Cerebellar nuclear complex (tissue), 1 donor: Measurements from ENCODE around the gene TTK.
"Not testable (repeated sequence)": the region's sequence is repeated elsewhere in the genome, so short reads cannot be mapped to it uniquely, and the experiment has no call there.

Experiments
- DNase-seq, 2 experiments: peaks; one replicate each; lab custom pipeline; 2025; lab: John Stamatoyannopoulos, UW

Gene TTK

DNA sequence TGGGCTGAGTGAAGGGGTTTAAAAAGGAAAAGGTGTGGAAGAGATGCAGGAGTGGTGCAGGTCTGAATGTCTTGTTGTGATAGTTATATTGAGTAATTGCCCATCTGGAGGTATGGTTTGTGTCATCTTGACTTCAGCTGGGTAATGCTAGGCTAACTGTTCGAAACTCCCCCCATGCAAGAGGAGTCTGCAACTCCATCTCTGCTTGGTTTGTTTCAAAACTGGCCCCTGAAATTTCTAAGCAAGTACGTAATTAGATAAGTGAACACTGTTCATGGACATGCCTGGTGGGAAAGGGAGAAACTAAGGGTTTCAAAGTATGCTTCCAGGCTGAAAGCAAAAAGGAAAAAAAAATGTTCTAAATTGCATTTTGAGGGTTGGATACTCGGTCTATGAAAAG, 17.1 kb downstream of the TTK start:
- no peak for DNase-seq

DNA sequence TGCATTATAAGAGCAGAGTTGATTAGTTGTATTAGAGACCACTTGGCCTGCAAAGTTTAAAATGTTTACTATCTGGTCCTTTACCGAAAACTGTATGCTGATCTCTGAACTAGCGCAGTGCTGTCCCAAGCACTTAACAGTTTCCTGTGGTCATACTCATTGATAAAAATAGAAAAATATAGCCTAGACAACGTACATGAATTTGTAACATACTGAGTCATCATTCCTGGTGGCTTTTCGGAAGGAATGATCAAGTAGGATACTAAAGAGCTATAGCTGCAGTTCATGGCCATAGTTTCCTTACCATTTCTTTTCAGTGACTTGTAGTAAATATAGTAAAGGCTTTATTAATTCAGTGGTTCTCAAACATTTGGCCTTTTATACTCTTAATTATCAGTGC, 18.4 kb downstream of the TTK start:
- no peak for DNase-seq

DNA sequence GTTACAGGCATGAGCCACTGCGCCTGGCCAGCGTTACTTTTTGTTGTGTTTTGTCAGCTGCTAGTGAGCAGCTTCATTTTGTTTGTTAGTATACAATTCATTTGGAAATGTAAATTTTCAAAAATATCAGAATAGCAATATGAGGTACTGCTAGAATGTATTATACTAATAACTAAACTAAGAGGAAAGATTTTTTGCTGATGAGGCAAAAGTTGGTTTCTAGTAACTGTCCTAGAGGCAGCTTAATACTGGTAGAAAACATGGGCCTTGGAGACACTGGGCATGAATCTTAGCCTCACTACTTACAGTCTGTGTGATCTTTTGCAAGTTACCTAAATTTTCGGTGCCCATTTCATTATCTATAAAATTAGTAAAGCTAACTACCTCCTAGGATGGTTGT, 24.1 kb downstream of the TTK start:
- DNase-seq, result no peak

DNA sequence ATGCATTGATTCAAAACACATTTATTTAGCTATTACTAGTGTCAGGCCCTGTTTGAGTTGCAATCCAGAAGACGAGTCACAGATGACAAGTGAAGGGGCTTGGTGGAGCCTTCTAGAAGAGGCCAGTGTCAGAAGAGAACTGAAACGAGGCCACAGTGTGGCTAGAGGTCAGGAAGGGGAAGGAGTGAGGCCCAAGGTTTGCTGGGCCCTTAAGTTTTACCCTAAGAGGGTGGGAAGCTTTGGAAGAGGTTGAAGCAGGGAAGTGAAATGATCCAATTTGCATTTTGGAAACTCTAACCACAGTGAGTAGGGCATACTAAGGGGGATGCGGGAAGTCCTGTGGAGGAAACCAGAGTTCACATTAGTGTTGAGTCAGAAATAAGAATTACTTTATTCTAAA, 25.0 kb downstream of the TTK start:
- no peak for DNase-seq

DNA sequence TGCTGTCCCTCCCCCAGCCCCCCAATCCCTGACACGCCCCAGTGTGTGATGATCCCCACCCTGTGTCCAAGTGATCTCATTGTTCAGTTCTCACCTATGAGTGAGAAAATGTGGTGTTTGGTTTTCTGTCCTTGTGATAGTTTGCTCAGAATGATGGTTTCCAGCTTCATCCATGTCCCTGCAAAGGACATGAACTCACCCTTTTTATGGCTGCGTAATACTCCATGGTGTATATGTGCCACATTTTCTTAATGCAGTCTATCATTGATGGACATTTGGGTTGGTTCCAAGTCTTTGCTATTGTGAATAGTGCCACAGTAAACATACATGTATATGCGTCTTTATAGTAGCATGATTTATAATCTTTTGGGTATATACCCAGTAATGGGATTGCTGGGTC, 43.8 kb downstream of the TTK start:
- DNase-seq, result not testable (repeated sequence)

DNA sequence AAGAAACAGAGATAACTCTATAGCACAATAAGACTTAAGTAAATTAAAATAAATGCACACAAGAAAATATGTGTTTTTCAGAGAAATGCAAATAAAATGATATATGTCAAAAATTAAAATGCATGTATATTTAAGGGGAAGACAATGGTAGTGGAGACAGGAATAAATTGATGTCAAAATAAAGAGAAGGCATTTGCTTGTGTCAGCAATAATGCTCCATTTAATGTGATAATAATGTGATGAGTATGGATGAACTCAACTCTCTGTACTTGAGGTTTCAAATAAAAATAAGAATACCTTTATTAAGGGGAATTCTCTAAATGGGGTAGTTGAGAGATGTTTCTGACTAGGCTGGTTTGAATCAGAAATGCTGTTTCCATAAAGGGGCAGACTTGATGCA, 56.3 kb downstream of the TTK start:
- no peak for DNase-seq

DNA sequence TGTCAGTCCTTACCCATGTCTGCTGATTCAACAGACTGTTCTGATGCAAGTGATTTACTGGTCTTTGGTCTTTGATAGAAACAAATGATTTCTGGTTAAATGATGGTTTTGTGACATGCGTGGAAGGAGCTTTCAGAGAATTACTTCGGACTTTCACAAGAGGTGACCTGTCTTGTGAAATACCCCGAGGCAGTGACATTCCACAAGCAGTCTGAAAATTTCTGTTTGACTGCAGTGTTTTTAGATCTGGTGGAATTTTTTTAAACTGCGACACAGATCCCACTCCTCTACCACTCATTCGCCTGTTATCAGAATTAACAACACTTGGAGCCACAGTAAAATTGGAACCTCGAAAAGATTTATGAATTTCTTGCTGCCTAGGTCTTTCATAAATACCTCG, 63.7 kb downstream of the TTK start:
- DNase-seq, result not testable (repeated sequence)

DNA sequence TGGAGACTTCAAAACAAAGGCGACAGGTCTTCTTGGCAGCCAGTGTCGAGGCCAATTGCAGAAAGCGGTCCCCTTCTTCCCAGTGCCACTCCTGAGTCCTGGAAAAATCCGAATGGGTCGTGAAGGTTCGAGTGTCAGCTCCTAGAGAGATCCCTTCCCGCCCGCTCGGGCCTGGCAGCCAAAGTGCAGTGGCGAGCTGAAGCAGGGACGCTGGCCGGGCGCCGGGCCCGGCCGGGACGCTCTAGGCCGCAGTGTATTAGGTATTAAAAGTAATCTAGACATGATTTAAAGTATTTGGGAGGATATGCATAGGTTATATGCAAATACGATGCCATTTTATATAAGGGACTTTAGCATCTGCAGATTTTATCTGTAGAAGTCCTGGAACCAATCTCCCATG, 66.0 kb downstream of the TTK start:
- DNase-seq, result not testable (repeated sequence)

DNA sequence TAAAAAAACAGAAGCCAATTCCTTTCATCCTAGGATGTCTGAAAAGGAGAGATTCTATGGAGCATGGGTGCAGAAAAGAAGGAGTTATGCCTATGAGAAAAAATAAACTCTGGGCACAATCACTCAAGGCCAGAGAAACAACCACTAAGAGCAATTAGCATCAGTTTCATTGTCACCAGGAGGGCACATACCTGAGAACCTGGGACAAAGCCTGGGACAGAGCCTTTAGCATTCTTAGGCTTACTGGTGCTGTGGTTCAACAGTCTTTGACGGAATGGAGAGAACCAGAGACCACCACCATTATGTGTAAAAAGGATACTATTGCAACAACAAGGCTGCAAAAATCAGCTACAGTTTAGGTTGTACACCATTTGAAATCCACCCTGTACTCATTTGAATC, 72.6 kb downstream of the TTK start:
- DNase-seq, result no peak

DNA sequence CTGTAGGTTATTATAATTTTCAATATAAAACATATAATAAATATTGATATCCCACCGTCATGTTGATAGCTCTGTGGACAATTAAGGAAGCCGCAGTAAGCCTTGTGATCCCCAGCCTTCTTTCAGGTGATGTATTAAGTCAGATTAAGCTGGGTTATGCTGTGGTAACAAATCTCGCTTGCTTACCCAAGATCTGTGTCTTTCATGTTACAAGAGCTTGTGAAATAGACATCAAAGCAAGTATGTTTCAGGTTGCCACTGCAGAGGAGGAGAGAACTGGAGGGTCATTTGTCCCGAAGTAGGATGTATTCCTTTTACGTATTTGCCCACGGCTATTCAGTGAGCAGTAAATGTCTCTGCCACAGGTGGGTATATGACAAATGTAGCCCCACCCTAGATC, 84.2 kb downstream of the TTK start:
- no peak for DNase-seq

DNA sequence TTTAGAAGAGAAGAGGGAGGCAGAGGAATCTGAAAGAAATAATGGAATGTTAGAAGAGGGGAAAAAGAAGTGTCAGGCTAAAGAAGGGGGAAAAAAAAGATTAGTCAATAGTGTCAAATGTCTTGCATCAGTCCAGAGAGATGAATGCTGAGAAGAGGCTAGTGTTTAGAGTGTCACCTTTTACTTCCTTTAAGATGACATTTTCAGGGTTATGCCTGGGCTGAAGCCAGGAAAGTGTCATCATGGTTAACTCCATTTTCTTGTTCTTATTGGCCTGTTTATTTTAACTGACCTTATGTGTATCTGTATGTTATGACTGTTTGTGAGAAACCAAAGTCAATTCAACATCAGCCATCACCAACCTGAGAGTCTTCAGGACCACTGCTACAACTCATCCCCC, 87.1 kb downstream of the TTK start:
- DNase-seq, result no peak
